Cerebellar cortex (tissue), 1 donor: Measurements from ENCODE around the gene NT5C1A.

ENCODE experiments used
- DNase-seq: peaks from one replicate; pipeline ENCODE4 v3.0.0-alpha.2; 2015; ENCODE audit warnings: low spot score

The NT5C1A gene

DNA sequence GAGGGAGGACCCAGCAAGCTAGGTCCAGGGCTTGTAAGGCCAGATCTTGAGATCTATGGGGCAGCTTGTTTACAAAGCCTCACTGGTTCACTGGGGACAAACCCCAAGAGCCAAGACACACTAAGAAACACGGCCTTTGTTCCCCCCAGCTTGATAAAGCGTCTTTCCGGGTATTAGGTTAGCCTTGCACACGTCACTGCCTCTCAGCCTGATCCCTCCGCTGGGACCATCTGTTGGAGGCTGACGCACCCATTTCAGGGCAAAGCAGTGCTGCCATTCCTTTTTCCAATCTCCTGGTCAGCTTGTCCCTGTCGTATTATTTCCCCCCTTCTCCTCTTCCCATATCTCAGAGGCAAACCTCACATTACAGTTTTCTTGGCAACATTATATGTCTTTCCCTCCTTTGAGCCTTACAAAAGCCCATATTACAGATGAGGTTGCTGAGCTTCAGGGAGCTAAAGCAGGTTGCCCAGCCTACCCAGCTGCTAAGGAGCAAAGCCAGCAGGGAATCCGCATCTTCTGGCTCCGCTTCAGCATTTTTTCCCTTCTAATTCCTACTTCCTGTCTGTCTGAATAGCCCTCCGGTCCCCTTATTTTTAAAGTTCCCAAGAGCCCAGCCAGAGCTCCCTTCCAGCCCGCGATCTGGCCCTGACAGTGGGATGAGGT is 36.6 kb downstream of the NT5C1A start:
- no peak for DNase-seq

DNA sequence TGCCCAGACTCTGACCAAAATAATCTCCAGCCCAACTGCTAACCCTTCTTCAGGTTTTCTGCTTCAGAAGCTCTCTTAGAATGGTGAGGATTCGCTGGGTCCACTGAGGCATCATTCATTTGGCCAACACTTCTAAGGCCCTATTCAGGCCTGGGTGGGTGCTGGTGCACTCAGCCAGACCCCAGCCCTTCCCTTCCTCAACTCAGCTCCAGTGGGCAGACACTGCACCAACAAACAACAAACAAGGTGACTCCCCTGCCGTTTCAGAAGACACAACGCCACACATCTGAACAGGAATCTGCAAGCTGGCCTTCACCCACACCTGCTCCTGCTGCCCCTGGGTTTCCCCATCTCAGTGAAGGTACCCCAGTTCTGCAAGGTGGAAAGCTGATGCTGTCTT is 38.5 kb downstream of the NT5C1A start:
- no peak for DNase-seq

DNA sequence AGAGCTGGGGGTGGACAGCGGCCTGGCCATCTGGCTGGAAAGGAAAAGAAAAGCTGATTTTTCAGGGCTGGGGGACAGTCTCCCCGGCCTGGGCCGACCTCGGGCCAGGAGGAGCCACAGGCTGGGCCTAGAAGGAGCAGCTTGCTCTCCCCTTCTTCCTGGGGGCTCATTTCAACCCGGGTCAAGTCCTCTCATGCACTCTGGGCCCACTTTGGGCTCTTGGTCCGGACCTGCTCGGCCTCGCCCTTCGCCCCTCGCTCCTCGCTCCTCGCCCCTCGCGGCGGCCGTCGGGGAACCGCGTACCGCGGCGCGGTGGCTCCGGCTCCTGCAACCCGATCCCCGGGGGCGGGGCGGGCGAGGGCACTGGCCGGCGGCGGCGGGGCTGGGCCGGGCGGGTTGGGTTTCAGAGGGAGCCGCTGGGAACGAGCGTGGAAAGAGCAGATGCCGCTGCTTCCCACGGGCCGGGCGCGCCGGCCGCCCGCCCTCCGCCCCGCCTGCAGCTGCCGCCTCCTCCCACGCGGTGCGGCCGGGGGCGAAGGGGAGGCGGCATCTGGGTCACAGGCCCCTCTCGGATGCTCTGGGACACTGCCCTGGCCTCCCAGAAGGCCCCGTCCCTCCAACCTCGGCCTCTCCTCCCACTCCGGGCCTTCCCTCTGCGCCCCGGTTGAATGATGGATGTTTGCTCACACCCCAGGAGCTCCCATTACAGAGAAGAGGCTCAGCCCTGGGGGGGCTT is 39.1 kb downstream of the NT5C1A start:
- no peak for DNase-seq

DNA sequence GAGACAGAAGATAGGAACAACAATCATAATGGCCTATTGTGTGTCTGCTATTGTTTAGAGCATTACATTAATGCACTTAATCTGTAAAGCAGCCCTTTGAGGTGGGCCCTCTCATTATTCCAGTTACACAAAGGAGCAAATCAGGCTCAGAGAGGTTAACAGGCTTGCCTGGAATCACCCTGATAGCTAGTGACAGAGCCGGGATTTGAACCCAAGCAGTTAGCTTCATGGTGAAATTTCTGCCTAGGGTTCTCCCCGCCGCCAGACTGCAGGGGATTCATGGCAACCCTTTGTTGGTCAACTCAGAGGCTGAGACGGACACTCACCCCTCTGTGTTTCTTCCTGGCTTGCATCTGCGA is 39.6 kb downstream of the NT5C1A start:
- DNase-seq = no peak

DNA sequence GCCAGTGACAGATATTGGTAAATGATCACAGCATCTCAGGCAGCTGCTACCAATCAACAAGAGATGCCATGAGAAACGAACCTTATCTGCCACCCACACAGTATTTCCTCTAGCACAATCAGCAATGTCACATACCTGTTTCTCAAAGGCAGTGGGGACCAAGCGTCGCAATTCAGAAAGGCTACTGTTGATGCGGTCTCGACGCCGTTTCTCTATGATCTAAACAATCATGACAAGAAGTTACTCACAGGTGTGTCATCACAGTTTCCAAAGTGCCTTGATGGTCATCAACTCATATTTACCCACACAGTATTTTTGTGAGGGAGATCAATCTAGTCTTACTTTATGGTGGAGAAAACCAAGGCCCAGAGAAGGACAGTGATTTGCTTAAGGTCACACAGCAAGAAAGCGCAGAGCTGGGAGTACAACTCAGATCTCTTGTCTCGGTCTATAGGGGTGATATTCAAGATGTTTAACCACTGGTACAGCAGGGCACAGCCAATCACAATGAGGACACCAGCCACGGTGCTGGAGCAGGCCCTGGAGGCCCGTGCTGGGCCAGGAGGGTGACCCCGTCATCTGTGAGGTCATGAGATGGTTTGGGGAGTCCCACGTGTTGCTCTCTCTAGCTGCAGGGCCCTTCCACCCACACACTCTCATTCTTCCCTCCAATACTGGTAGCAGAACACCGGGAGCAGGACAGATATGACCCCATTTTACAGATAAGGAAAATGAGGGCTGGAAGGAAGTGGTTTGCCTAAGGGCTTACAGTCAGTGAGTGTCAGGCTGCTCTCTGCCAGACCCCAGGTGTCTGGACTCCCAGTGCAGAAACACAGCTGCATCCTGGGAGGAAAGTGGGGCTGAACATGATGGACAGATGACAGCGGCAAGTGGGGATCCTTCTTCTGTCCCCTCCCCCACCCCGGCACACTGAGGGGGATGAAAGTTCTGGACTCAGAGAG is 40.3 kb downstream of the NT5C1A start:
- no peak for DNase-seq

DNA sequence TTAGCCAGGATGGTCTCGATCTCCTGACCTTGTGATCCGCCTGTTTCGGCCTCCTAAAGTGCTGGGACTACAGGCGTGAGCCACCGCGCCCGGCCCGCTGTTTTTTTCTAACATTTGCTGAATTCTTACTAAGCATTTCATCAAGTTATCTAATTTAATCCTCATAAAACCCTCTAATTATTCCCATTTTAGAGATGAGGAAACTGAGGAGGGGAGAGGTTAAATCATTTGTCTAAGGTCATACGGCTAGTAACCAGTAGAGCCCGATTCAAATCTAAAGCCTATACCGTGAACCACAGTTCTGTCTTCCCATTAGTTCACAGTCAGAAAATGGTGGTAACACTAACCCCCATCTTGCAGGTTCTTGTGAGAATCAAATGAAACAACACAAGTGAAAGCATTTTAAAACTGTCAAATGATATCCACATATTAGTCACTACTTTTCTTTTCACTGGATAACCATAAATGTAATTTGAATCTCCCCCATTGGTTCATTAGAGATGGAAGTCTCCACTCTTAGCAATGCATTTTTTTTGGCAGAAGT is 43.0 kb downstream of the NT5C1A start:
- no peak for DNase-seq

DNA sequence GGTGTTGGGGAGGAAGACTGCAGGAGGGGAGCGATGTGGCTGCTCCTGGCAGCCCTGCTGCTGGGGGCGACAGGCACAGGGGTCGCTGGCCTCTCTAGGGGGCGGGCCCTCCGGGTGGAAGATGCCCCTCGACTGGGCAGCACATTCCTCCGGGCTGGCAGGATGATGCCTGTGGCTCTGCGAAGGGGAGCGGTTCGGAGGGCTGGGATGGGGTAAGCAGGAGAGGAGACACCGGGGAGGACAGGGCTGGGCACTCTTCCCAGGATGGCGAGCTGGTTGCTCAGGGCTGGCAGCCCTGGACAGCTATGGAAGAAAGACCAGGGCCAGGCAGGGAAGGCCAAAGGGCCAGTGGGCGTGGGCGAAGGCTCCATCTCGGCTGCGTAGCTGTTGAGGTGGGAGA is 45.3 kb downstream of the NT5C1A start:
- no peak for DNase-seq

DNA sequence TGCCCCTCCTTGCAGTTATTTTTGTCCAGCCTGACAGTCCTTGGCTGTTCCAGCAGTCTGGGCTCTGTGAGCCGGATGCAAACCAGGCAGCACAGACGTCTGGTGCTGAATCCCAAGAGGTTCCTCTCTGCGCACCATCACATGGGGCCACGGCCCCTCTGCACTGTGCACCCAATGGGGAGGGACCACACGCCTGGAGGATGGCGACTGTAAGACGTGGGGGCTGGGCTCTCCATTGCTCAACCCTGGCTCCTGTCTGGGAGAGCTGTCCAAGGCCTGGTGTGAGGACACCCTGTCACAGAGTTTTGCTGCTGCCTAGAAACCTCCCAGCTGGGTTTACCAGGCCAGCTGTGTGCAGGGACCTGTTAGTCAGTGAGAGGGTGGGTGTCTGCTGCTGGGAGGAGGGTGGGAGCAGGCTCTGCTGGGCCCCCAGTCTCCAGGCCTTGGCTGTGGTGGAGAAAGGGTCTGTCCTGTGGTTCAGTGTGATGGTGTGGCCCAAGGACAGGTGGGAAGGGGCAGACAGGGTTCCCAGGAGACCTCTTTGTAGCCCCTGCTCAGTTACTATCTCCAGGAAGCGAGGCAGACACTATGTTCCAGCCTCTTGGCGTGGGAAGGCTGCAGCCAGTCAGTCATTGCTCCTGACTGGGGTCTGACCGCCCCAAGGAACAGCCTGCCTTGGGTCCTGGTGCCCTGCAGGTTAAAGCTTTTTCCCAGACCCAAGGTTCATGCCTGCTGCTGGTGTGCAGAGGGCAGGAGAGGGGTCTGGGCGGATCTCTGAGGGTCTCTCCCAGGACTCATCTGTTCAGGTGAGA is 46.2 kb downstream of the NT5C1A start:
- DNase-seq = peak; percentile 34

DNA sequence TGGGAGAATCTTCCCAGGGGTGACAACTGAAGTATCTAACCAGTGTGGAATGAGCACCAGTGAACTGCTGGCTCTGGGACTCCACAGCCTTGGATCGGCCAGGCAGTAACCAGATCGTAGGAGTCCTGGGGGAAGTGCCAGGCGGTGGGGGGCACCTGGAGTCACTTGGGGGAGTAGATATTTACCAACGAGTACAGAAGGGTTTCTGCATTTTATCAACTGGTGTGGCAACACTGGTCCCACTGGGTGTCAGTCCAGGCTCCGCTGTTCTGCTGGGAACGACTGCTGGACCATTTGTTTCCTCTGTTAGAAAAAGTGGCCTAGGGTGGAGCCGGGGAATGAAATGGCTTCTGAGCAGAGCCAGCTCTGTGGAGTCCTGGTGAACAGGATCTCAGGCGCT is 46.9 kb downstream of the NT5C1A start:
- no peak for DNase-seq

DNA sequence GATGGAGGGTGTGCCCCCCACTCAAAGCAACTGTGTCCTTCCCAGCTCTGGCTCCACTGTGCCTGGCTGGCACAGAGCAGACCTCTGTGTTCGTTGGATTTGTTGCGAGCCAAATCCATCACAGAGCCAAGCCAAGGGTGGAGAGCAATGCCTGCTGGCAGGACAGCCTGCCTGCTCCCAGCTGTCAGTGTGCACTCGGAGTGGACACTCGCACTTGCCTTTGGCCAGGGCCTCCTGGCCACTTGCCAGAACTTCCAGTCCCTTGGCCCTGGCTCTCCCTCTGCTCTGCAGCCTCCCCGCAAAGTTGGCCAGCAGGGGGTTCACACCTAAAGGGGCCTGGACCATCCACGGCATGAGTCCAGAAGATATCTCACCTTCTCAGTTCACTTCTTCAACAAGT is 48.9 kb downstream of the NT5C1A start:
- peak; percentile 55 for DNase-seq

DNA sequence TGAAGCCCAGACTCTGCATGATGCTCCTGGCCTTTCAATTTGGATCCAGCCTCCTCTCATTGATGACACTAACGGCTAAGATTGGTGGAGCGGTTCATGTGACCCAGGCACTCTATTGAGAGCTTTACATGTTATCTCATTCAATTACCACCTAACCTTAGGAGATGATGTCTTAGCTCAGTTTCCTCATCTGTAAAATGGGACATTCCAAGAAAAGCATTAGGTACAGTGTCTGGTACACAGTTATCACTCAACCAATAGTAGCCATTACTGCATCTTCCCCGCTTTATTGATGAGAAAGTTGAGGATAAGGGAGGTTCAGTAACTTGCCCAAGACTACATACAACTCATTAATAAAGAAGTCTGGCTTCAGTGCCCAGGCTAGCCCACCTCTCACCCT is 49.5 kb downstream of the NT5C1A start:
- no peak for DNase-seq

DNA sequence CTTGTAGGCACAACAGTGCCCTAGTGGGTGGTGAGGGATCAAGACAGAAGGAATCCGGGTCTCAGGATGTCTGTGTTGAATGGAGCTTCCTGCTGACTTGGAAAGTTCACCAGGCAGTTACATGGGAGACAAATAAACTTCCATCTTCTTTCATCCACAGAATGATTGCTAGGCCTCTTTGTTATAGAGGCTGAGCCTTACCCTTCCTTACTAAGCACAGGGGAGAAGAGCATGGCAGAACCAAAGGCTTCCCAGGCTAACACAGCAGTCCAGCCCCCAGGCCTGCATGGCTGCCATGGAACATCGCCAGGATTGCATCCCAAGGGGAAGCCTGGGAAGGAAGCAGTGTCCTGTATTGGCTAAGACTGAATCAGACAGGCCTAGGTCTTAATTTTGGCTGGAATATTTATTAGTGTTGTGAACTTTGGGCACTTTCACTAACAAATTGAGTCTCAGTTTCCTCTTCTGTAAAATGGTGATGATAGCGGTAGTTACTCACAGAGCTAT is 51.2 kb downstream of the NT5C1A start:
- DNase-seq = no peak

DNA sequence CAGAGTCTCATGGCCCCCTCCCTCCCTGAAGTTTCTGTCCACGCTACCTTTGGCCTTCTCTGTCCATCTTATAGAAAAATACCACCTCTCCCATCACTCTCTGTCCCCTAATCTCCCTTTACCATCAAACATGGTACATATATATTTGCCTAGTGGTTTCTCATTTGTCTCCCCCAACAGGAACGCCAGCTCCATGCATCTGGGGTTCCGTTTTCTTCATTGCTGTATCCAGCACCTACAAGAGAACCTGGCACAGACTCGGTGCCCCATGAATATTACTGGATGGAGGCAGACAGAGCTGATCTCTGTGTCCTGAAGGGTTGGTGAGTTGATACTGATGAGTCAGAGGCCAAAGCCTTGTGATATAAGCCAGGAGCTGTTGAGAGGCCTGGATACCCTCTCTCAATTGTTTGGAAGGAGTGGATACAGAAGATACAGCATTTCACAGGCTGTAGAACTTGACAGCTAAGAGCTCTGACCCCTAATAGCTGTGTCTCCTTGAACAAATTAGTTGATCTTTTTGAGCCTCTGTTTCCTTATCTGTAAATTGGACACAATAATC is 54.3 kb downstream of the NT5C1A start:
- no peak for DNase-seq

DNA sequence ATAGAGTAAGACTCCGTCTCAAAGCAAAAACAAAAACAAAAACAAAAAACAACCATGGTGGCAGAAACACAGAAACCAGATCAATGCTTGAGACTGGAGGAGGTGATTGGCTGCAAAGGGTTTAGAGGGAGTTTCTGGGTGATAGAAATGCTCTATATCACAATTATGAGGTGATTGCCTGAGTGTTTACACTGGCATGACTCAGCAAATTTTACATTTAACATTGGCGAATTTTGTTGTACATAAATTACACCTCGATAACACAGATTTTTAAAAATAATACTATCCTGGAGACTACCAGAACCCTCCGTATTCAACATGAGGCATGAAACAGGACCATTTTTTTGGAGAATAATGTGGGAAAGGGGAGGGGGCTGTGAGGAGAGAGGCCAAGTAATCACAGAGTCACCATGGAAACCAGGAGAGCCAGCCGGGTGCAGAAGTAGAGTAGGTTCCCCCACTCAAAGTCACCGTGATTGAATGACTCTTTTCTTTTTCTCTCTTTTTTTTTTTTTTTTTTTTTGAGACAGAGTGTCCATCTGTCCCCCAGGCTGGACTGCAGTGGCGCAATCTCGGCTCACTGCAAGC is 56.7 kb downstream of the NT5C1A start:
- DNase-seq = no peak

DNA sequence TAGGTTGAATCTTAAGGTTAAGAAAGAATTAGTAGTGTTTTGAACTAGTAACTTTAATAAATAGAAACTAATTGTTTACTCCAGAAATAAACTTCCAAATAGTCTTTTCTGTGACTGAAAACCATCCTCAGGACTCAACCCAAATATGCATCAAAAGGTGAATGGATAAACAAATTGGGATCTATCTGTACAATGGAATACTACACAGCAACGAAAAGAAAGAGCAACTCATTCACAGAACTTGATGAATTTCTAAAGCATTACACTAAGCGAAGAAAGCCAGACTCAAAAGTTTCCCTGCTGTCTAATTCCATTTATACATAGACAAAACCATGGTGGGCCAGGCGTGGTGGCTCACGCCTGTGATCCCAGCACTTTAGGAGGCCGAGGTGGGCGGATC is 57.4 kb downstream of the NT5C1A start:
- no peak for DNase-seq

DNA sequence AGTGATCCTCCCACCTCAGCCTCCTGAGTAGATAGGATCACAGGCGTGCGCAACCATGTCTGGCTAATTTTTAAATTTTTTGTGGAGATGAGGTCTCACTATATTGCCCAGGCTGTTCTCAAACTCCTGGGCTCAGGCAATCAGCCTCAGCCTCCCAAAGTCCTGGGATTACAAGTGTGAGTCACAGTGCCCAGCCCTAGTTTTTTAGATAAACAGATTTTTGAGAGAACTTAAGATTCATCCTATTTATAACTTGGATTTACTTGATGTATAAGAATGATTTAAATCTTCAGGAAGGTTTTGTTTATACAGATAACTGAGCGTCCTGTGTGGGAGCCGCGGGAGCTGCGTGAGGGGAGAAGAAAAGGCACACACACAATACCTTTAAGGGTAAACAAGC is 58.7 kb downstream of the NT5C1A start:
- DNase-seq = no peak

DNA sequence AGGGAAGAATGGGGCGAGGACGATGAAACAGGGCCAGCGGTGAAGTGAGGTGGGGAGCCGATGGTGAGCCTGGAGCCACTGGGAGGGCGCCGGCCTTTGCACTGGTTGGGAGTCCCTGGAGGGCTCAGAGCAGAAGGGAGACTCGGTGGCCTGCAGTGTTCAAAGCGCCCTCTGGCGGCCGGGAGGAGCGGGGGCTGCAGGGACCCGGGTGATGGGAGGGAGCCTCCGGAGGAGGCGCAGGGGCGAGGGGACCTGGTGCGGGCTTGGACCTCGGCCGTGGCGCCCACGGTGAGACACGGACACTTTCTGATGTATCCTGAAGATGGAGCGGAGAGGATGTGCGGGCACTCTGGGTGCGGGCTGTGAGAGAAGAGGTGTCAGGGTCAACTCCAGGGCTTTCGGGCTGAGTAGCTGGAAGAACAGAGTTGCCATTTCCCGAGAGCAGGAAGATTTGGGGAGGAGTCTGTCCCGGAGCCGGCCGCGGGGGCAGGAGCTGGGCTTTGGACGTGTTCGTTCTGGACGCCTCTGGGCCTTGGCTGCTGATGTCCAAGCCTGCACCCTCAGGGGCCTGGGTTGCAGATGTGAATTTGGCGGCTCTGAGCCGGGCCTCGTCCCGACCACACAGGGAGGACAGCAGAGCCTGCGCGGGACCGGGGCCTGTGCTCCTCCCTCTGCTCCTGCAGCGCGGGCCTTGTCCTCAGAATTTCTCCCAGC is 62.1 kb downstream of the NT5C1A start:
- DNase-seq = peak; percentile 24
